Gastroesophageal sphincter (tissue), 4 donors: ENCODE results near the gene EIF4B. TPM values are rescaled to one million over a fixed set of nuclear protein-coding genes. Genes with fewer than 3 reads are reported as not detected.

Experiments
- ATAC-seq: fragments of 150-250 bp; one replicate; pipeline ENCODE4 v1.9.1; 2016; ENCODE audit warnings: mild to moderate bottlenecking, moderate library complexity
- H3K27ac ChIP-seq, 4 donors: fragments of 200-600 bp; sonication (generic) in 3 of 4; 1 replicate in 3 of 4; 2 replicates in 1 of 4; pipeline ENCODE4 v1.5.1; 2016 to 2019
- H3K27me3 ChIP-seq: fragments of 200-600 bp; sonication (generic); one replicate; pipeline ENCODE4 v1.5.1; 2019
- H3K36me3 ChIP-seq, 2 donors: fragments of 200-600 bp; sonication (generic); one replicate each; pipeline ENCODE4 v1.5.1; 2019; ENCODE audit warnings: control low read depth in 1 of 2
- H3K4me1 ChIP-seq, 3 donors: fragments of 200-600 bp; sonication (generic); 1 replicate in 2 of 3; 2 replicates in 1 of 3; pipeline ENCODE4 v1.5.1; 2016 to 2019; ENCODE audit warnings: control low read depth in 2 of 3
- H3K4me3 ChIP-seq, 2 donors: fragments of 200-600 bp; sonication (generic); one replicate each; pipeline ENCODE4 v1.5.1; 2019; ENCODE audit warnings: mild to moderate bottlenecking in 1 of 2, moderate library complexity in 1 of 2
- H3K9me3 ChIP-seq, 3 donors: fragments of 200-600 bp; sonication (generic); one replicate each; pipeline ENCODE4 v1.5.1; 2017 to 2019; ENCODE audit warnings: control low read depth in 2 of 3
- EP300 ChIP-seq: sonication (generic); formaldehyde crosslinking; IDR thresholded peaks from one replicate; pipeline ENCODE4 v1.6.1; 2017; ENCODE audit warnings: antibody characterized with exemption, mild to moderate bottlenecking
- POLR2A ChIP-seq, 2 donors: fragments of 450-650 bp; IDR thresholded peaks; one replicate each; pipeline ENCODE4 v1.6.1; 2017; ENCODE audit warnings: antibody characterized with exemption in 2 of 2, mild to moderate bottlenecking in 2 of 2, moderate library complexity in 1 of 2
- POLR2AphosphoS5 ChIP-seq: sonication (generic); formaldehyde crosslinking; IDR thresholded peaks from one replicate; pipeline ENCODE4 v1.6.1; 2017; ENCODE audit warnings: antibody characterized with exemption
- WGBS, 2 donors: methylation state at CpG; one replicate each; pipeline ENCODE4 v1.1.5; 2018; ENCODE audit warnings: low coverage in 1 of 2; 5-methylcytosine and 5-hydroxymethylcytosine counted together
- small RNA-seq, 4 donors: library from RNA; depleted of rRNA; stranded (forward); fragments of <200 nt; gene quantifications; one replicate each; pipeline ENCODE3, GENCODE V24; 2016
- total RNA-seq, 4 donors: library from RNA; depleted of rRNA; stranded (reverse); fragments of >200 nt; gene quantifications; one replicate each; pipeline ENCODE4 v1.1.0, GENCODE V29; 2016
- TF ChIP-seq, protein P1 (sequence below), 4 experiments: fragments of 200-600 bp in 2 of 4; fragments of 450-650 bp in 2 of 4; sonication (generic) in 1 of 4; IDR thresholded peaks; one replicate each; pipeline ENCODE4 v1.5.1; 2017 to 2019; ENCODE audit warnings: antibody characterized with exemption in 4 of 4, mild to moderate bottlenecking in 2 of 4, moderate library complexity in 2 of 4

The EIF4B gene
- total RNA-seq, 4 donors from 2014 or later = 521 to 701 (median 591) TPM

DNA sequence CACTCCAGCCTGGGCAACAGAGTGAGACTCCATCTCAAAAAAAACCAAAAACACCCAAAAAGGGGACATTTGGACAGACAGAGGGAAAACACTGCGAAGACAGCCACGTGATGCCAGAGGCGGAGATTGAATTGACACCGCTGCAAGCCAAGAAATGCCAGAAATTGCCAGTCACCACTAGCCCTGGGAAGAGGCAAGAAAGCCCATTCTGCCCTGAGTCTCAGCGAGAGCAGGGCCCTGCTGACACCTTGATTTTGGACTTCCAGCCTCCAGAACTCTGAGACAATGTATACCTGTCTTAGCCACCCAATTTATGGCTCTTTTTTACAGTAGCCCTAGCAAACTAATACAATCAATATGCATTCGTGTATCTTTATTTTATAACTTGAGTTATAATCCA lies 83.8 kb downstream of the EIF4B start:
- 95% methylated on average over 2 to 6 of the region's 6 CpGs for WGBS, 2 donors
- Histone ChIP-seq H3K4me3 (no peak overlapping the region), H3K9me3 (no peaks in the 10 kb centered on the region), H3K27ac (no peak overlapping the region), H3K4me1 (peaks cover 0 to 21% (median 0%) of the 10 kb centered on the region in 3 donors), H3K36me3 (no peaks in the 10 kb centered on the region), H3K27me3 (no peaks in the 10 kb centered on the region)
- no peak for ATAC-seq
- no peak for TF ChIP-seq EP300
- TF ChIP-seq POLR2A (IDR thresholded peaks at IDR 0.05) = no peak
- no peak for TF ChIP-seq POLR2AphosphoS5
- TF ChIP-seq, protein P1, sequence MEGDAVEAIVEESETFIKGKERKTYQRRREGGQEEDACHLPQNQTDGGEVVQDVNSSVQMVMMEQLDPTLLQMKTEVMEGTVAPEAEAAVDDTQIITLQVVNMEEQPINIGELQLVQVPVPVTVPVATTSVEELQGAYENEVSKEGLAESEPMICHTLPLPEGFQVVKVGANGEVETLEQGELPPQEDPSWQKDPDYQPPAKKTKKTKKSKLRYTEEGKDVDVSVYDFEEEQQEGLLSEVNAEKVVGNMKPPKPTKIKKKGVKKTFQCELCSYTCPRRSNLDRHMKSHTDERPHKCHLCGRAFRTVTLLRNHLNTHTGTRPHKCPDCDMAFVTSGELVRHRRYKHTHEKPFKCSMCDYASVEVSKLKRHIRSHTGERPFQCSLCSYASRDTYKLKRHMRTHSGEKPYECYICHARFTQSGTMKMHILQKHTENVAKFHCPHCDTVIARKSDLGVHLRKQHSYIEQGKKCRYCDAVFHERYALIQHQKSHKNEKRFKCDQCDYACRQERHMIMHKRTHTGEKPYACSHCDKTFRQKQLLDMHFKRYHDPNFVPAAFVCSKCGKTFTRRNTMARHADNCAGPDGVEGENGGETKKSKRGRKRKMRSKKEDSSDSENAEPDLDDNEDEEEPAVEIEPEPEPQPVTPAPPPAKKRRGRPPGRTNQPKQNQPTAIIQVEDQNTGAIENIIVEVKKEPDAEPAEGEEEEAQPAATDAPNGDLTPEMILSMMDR (IDR thresholded peaks at IDR 0.05) = no peak

DNA sequence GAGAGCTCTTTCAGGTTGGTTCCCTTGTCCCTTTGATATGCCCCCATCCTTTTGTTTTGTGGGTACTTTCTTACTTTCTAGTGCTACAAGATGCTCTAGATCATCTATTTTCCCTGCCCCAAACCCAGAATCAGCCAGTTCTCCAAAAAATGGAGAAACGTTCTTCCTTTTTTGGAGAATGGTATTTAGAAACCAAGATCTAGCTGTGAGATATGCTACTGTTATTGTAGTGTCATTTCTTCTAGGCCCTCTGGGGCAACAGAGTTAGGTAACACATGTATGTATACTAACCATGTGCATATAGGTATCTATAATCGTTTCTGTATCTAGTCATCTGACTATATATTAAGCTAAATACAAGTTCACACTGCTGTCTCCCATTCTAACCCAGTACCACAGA lies 84.3 kb downstream of the EIF4B start:
- Histone ChIP-seq H3K4me1 (peaks cover 0 to 25% (median 0%) of the 10 kb centered on the region in 3 donors), H3K4me3 (no peak overlapping the region), H3K36me3 (no peaks in the 10 kb centered on the region), H3K27me3 (no peaks in the 10 kb centered on the region), H3K9me3 (no peaks in the 10 kb centered on the region), H3K27ac (no peak overlapping the region)
- WGBS, 2 donors = 45 to 66% methylated on average over 2 of the region's 2 CpGs
- TF ChIP-seq, protein P1 (IDR thresholded peaks at IDR 0.05) = no peak
- no peak for TF ChIP-seq EP300
- no peak for TF ChIP-seq POLR2AphosphoS5
- no peak for TF ChIP-seq POLR2A (IDR thresholded peaks at IDR 0.05)
- ATAC-seq = no peak

DNA sequence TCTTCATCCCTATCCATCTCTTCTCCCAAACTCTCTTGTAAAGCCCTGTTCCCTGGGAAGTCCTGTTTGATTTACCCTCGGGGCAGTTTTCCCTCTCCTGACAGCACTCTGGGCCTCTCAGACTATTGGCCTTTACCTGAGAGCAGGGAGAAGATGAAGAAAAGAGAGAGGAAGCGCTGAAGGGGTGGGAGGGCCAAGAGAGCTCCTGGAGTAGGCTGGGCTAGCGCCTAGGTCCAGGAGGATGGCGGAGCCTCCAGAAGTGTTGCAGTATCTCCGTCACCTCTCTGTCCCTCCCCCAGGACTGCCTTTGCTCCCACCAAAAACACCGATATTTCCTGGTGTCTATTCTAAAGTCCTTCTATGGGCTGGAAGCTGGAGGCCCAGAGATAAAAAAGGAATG lies 85.5 kb downstream of the EIF4B start:
- Histone ChIP-seq H3K4me1 (peaks cover 0 to 37% (median 7%) of the 10 kb centered on the region in 3 donors), H3K4me3 (no peak overlapping the region), H3K27ac (no peak overlapping the region), H3K9me3 (no peaks in the 10 kb centered on the region), H3K36me3 (no peaks in the 10 kb centered on the region), H3K27me3 (no peaks in the 10 kb centered on the region)
- WGBS, 2 donors = 56 to 80% methylated on average over 1 to 2 of the region's 6 CpGs
- TF ChIP-seq POLR2A (IDR thresholded peaks at IDR 0.05) (no peak), EP300 (no peak), POLR2AphosphoS5 (no peak)
- TF ChIP-seq, protein P1 (IDR thresholded peaks at IDR 0.05) = no peak
- ATAC-seq = no peak

Small RNA genes within 50 kb of the gene (small RNA-seq; reads per million reads assigned to genes)
- 0 to 0.12 (median 0.04) reads per million in 4 donors for gene MIR6757

Other genes starting within 250 kb of the EIF4B start
- under 1 TPM in 1 of 4 donors, not detected in 3; 0.15 TPM for gene KRT76, start 229.1 kb upstream of the EIF4B start, total RNA-seq
- gene KRT3, start 210.3 kb upstream of the EIF4B start, total RNA-seq = not detected
- gene KRT4, start 192.3 kb upstream of the EIF4B start, total RNA-seq = 100 to 1,000 TPM in 1 of 4 donors, 10 to 100 TPM in 1, 1 to 10 TPM in 2; 3.5 to 227 (median 10.8) TPM
- gene KRT79, start 172.1 kb upstream of the EIF4B start, total RNA-seq = not detected
- 1 to 10 TPM in 3 of 4 donors, under 1 TPM in 1; 0.27 to 9.5 (median 1.5) TPM for gene KRT78, start 157.5 kb upstream of the EIF4B start, total RNA-seq
- gene KRT8, start 101.4 kb upstream of the EIF4B start, total RNA-seq = 100 to 1,000 TPM in 3 of 4 donors, 10 to 100 TPM in 1; 72.0 to 565 (median 255) TPM
- gene KRT18, start 57.3 kb upstream of the EIF4B start, total RNA-seq = 10 to 100 TPM in 3 of 4 donors, 1 to 10 TPM in 1; 4.7 to 73.5 (median 24.3) TPM
- 100 to 1,000 TPM; 108 to 323 (median 182) TPM for gene TNS2, start 43.6 kb downstream of the EIF4B start, total RNA-seq
- 100 to 1,000 TPM in 2 of 4 donors, 10 to 100 TPM in 2; 79.1 to 137 (median 110) TPM for gene SPRYD3, start 72.9 kb downstream of the EIF4B start, total RNA-seq
- gene IGFBP6, start 91.2 kb downstream of the EIF4B start, total RNA-seq = 1,000 to 10,000 TPM in 2 of 4 donors, 100 to 1,000 TPM in 2; 632 to 1,838 (median 914) TPM
- gene SOAT2, start 97.0 kb downstream of the EIF4B start, total RNA-seq = under 1 TPM in 1 of 4 donors, not detected in 3; 0.31 TPM
- gene ZNF740, start 174.3 kb downstream of the EIF4B start, total RNA-seq = 10 to 100 TPM; 14.9 to 27.7 (median 17.4) TPM
- gene CSAD, start 174.5 kb downstream of the EIF4B start, total RNA-seq = 10 to 100 TPM; 11.3 to 47.5 (median 24.1) TPM
- 1 to 10 TPM in 2 of 4 donors, under 1 TPM in 2; 0.40 to 5.8 (median 2.6) TPM for gene ITGB7, start 200.8 kb downstream of the EIF4B start, total RNA-seq
- 10 to 100 TPM; 15.6 to 26.6 (median 22.9) TPM for gene RARG, start 225.8 kb downstream of the EIF4B start, total RNA-seq